K562 (cell line): ENCODE data around the gene POU1F1. TPM values are rescaled to one million over a fixed set of nuclear protein-coding genes. Genes with fewer than 3 reads are reported as not detected.

ENCODE experiments used
- ATAC-seq: fragments of 200-7000 bp; cut with Tn5 transposase; 3 replicates; pipeline ENCODE4 v1.9.1; 2020; ENCODE audit warnings: moderate library complexity
- BruUV-seq: library from RNA; stranded (reverse); fragments of 400-500 nt; replicated peaks from 2 replicates; lab custom pipeline; 2021; lab: Mats Ljungman, UMichigan
- CTCF ChIA-PET: fragments of 300-600 bp; formaldehyde crosslinking; extraction: SDS; loops from one replicate; lab custom pipeline; 2021; ENCODE audit warnings: low intra/inter-chr PET ratio; lab: Yijun Ruan, JAX
- POLR2A ChIA-PET: fragments of 300-600, 350-650 bp; sonication (Branson Sonifier 250); formaldehyde crosslinking; extraction: SDS; loops from one replicate; lab custom pipeline; 2021; ENCODE audit warnings: antibody characterized with exemption, inconsistent platforms; lab: Yijun Ruan, JAX
- DNase-seq, 4 experiments: peaks; one replicate each; pipeline versions ENCODE4 v3.0.0 to v3.0.0-alpha.2; 2011 to 2018; ENCODE audit warnings: low spot score in 3 of 4, mixed read lengths in 3 of 4; ENCODE audit errors: extremely low read depth in 1 of 4
- FAIRE-seq: peaks from 2 replicates; lab custom pipeline; 2011; peaks lifted over from hg19 to GRCh38; lab: Jason Lieb, UNC
- H2AFZ ChIP-seq: 2 replicates; pipeline ENCODE4 v1.6.0; 2011; ENCODE audit warnings: low read depth, low read length, control low read depth, inconsistent platforms
- H3K27ac ChIP-seq: fragments of 200-600 bp; 3 replicates; pipeline ENCODE4 v1.8.0; 2011; ENCODE audit warnings: low read depth, mild to moderate bottlenecking, control low read depth, inconsistent platforms, low read length, moderate library complexity, mixed read lengths; ENCODE audit errors: extremely low read depth
- H3K27me3 ChIP-seq, 2 experiments: fragments of 300-600 bp in 1 of 2; 2 replicates in 1 of 2; 3 replicates in 1 of 2; pipeline versions ENCODE4 v1.6.0 to v1.8.0; 2011; ENCODE audit warnings: inconsistent platforms in 2 of 2, low read length in 2 of 2, mild to moderate bottlenecking in 1 of 2, mixed read lengths in 1 of 2, moderate library complexity in 1 of 2; ENCODE audit not compliant: control insufficient read depth in 2 of 2, insufficient read depth in 2 of 2
- H3K36me3 ChIP-seq: fragments of 300-600 bp; 3 replicates; pipeline ENCODE4 v1.8.0; 2011; ENCODE audit warnings: mild to moderate bottlenecking, low read length, inconsistent platforms; ENCODE audit not compliant: control insufficient read depth, insufficient read depth
- H3K4me1 ChIP-seq, 2 experiments: fragments of 200-600 bp in 1 of 2; replicated peaks in 1 of 2; 2 replicates in 1 of 2; 3 replicates in 1 of 2; pipeline versions ENCODE4 v1.5.1 to v1.8.0; 2011; ENCODE audit warnings: inconsistent platforms in 2 of 2, low read length in 2 of 2, mild to moderate bottlenecking in 1 of 2, mixed read lengths in 1 of 2, moderate library complexity in 1 of 2; ENCODE audit not compliant: control insufficient read depth in 2 of 2, insufficient read depth in 2 of 2
- H3K4me2 ChIP-seq: 2 replicates; pipeline ENCODE4 v1.6.1; 2011; ENCODE audit warnings: low read length, control low read depth, inconsistent platforms, mixed read lengths; ENCODE audit not compliant: insufficient read depth
- H3K4me3 ChIP-seq: fragments of 200-600 bp; sonication (generic), shearing (Covaris generic); 2 replicates; pipeline ENCODE4 v1.5.1; 2016; ENCODE audit warnings: control low read depth, inconsistent platforms
- H3K79me2 ChIP-seq: fragments of 200-600 bp; 3 replicates; pipeline ENCODE4 v1.8.0; 2011; ENCODE audit warnings: low read length, inconsistent platforms; ENCODE audit not compliant: control insufficient read depth, insufficient read depth
- H3K9ac ChIP-seq, 2 experiments: 2 replicates each; pipeline versions ENCODE4 v1.6.0 to v1.6.1; 2011; ENCODE audit warnings: low read depth in 2 of 2, low read length in 2 of 2, control low read depth in 1 of 2, inconsistent platforms in 1 of 2, mild to moderate bottlenecking in 1 of 2, mixed read lengths in 1 of 2; ENCODE audit not compliant: insufficient read depth in 1 of 2
- H3K9me1 ChIP-seq: one replicate; pipeline ENCODE4 v1.6.0; 2011; ENCODE audit warnings: inconsistent platforms, mild to moderate bottlenecking, low read length, moderate library complexity; ENCODE audit not compliant: control insufficient read depth, insufficient read depth
- H3K9me3 ChIP-seq: replicated peaks from 2 replicates; pipeline ENCODE4 v1.5.1; 2011; ENCODE audit warnings: low read depth, low read length, inconsistent platforms; ENCODE audit not compliant: control insufficient read depth, insufficient read depth
- H4K20me1 ChIP-seq: replicated peaks from 2 replicates; pipeline ENCODE4 v1.6.1; 2011; ENCODE audit warnings: low read length, inconsistent platforms, mixed read lengths; ENCODE audit not compliant: control insufficient read depth, insufficient read depth
- CREM ChIP-seq: IDR thresholded peaks from 2 replicates; pipeline ENCODE4 v1.6.1; 2014; ENCODE audit warnings: antibody characterized with exemption, low read depth
- FOXA3 ChIP-seq, 2 experiments: fragments of 450-650 bp in 1 of 2; sonication (generic) in 1 of 2; formaldehyde crosslinking; IDR thresholded peaks in 1 of 2; conservative IDR thresholded peaks in 1 of 2; 2 replicates each; pipeline versions ENCODE4 v1.4.0 to v1.8.0; 2020 to 2022; ENCODE audit warnings: mild to moderate bottlenecking in 2 of 2, missing genetic modification reagents in 1 of 2
- GTF2F1 ChIP-seq: IDR thresholded peaks from 2 replicates; pipeline ENCODE4 v1.6.1; 2011; ENCODE audit warnings: low read depth, low read length, improper control_type of control experiment
- HSF4 ChIP-seq: fragments of 250-450 bp; sonication (Bioruptor Pico); IDR thresholded peaks from 2 replicates; pipeline ENCODE4 v2.1.2; 2022; ENCODE audit warnings: mild to moderate bottlenecking, moderate library complexity, borderline replicate concordance
- RAD21 ChIP-seq, 2 experiments: fragments of 250-450 bp in 1 of 2; fragments of 450-650 bp in 1 of 2; sonication (Bioruptor Pico) in 1 of 2; formaldehyde crosslinking in 1 of 2; IDR thresholded peaks in 1 of 2; conservative IDR thresholded peaks in 1 of 2; 2 replicates each; pipeline versions ENCODE4 v1.4.0 to v1.8.0; 2020 to 2022; ENCODE audit warnings: mild to moderate bottlenecking in 2 of 2, moderate library complexity in 1 of 2
- SMAD2 ChIP-seq: fragments of 150-350 bp; IDR thresholded peaks from 2 replicates; pipeline ENCODE4 v1.6.1; 2014; ENCODE audit warnings: low read depth, mild to moderate bottlenecking, low read length
- WHSC1 ChIP-seq: IDR thresholded peaks from one replicate; pipeline ENCODE4 v1.6.1; 2012; ENCODE audit warnings: low read length, control low read depth, inconsistent platforms
- ZNF134 ChIP-seq: fragments of 250-450 bp; sonication (Bioruptor Pico); conservative IDR thresholded peaks from 2 replicates; pipeline ENCODE4 v1.4.0; 2020
- ZNF140 ChIP-seq: fragments of 250-450 bp; sonication (Bioruptor Pico); IDR thresholded peaks from 2 replicates; pipeline ENCODE4 v1.8.0; 2021; ENCODE audit warnings: moderate library complexity, mild to moderate bottlenecking, inconsistent platforms
- ZNF175 ChIP-seq: fragments of 200-800 bp; sonication (Bioruptor generic); IDR thresholded peaks from 2 replicates; pipeline ENCODE4 v1.6.1; 2016; ENCODE audit warnings: low read depth, mild to moderate bottlenecking, missing genetic modification characterization, missing compliant biosample characterization
- ZNF232 ChIP-seq: sonication (generic); formaldehyde crosslinking; IDR thresholded peaks from 2 replicates; pipeline ENCODE4 v1.8.0; 2022; ENCODE audit warnings: mild to moderate bottlenecking, missing genetic modification reagents
- ZNF445 ChIP-seq: fragments of 250-450 bp; sonication (Bioruptor Pico); IDR thresholded peaks from 2 replicates; pipeline ENCODE4 v1.4.0; 2020; ENCODE audit warnings: low read depth, mild to moderate bottlenecking, moderate library complexity
- whole genome bisulfite sequencing: fragments of 100-300 bp; shearing (Covaris generic); methylation state at CpG from one replicate; pipeline ENCODE4 v1.1.6; 2016; ENCODE audit warnings: low coverage, mixed read lengths; ENCODE audit not compliant: insufficient coverage; ENCODE audit errors: missing lambda C conversion rate; 5-methylcytosine and 5-hydroxymethylcytosine counted together
- in situ Hi-C: fragments of 300-500 bp; cut with MboI; formaldehyde crosslinking; loops from 4 replicates; pipeline ENCODE4 v1.15.0; 2018; ENCODE audit warnings: inconsistent platforms, mixed read lengths
- intact Hi-C: fragments of 100-400 bp; cut with micrococcal nuclease; formaldehyde crosslinking; loops from 2 replicates; pipeline ENCODE4 v1.14.2; 2022
- polyA plus RNA-seq, 8 experiments: library from polyadenylated mRNA; depleted of rRNA in 4 of 8; stranded (reverse) in 5 of 8; unstranded in 3 of 8; fragments of >200 nt; fragmentation: Nextera tagmentation in 2 of 8; fragmentation: Illumina TruSeq in 1 of 8; extraction: Ambion mirVana in 2 of 8; extraction: Trizol in 1 of 8; gene quantifications; 2 replicates each; pipeline versions ENCODE4 v1.2.1 to v1.2.3, GENCODE V29; 2011 to 2014; ENCODE audit warnings: inconsistent platforms in 1 of 8, missing spikeins in 1 of 8
- total RNA-seq, 7 experiments: library from RNA; depleted of rRNA in 6 of 7; stranded (reverse); fragments of >200 nt in 6 of 7; fragmentation: Illumina TruSeq in 2 of 7; extraction: Trizol in 2 of 7; gene quantifications; 2 replicates each; pipeline versions ENCODE4 v1.2.1 to v1.2.3, GENCODE V29; 2011 to 2021; ENCODE audit warnings: low replicate concordance in 1 of 7
- TF ChIP-seq, protein P1 (sequence below): fragments of 250-450 bp; sonication (Bioruptor Pico); IDR thresholded peaks from 2 replicates; pipeline ENCODE4 v1.4.0; 2020; ENCODE audit warnings: mild to moderate bottlenecking, moderate library complexity, borderline replicate concordance

POU1F1 gene
- total and polyA plus RNA-seq, 9 of the 15 experiments (the other 6 are each of a cell fraction or from before 2014, with no cell fraction given), result not detected

DNA sequence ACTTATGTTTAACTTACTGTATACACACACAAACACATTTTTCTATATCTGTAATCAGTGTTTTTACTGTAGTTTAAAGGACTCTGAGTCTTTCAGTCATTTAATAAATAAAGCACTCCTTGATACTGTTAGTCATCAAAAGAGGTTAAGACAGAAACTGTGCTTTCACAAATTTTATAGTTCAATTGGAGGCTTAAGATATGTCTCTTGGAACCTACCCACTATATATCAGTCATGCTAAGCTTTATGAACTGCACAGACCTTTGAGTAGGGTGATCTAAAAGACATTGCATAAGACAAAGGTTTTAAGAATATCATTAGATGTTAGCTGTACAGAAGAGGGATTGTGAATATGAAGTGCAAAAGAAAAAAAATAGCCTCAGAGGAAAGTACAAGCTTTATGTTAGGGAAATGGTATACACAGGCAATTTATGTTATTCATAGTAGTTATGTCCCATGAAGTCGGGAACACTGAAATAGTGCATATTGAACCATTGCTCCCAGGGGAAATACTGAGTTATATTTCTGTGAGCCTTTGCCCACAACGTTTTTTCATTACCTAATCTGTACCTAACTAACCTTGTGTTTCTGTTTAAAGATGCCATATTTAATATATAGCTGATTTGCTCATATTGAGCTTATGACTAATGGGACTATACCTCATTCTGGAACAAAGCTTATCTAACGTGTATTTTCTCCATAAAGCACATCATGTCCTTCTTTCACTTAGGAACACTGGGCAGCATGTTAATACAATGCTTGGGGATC lies 29.5 kb downstream of the POU1F1 start:
- Histone ChIP-seq H3K27ac (no peak overlapping the region), H3K36me3 (peaks cover 6% of the 10 kb centered on the region; the same call in 1 of the 3 replicates), H3K4me1 (no peaks in the 10 kb centered on the region), H3K4me2 (no peak overlapping the region), H4K20me1 (no peaks in the 10 kb centered on the region), H3K27me3 (no peaks in the 10 kb centered on the region), H3K79me2 (no peaks in the 10 kb centered on the region), H3K9me3 (no peaks in the 10 kb centered on the region), H3K9ac (no peak overlapping the region), H3K4me3 (no peak overlapping the region), H3K9me1 (no peaks in the 10 kb centered on the region), H2AFZ (no peak overlapping the region)
- ChIA-PET POLR2A (no interaction called here), CTCF (no interaction called here)
- TF ChIP-seq ZNF445 (CRISPR knock-in tag) (no peak), ZNF232 (CRISPR knock-in tag) (no peak), WHSC1 (no peak)
- intact Hi-C loops, result no loop called here
- 53% methylated on average over 3 of the region's 3 CpGs for WGBS
- no peak for ATAC-seq
- no peak for DNase-seq
- in situ Hi-C loops, result no loop called here
- FAIRE-seq, result no peak
- BruUV-seq, result no TSS peak

DNA sequence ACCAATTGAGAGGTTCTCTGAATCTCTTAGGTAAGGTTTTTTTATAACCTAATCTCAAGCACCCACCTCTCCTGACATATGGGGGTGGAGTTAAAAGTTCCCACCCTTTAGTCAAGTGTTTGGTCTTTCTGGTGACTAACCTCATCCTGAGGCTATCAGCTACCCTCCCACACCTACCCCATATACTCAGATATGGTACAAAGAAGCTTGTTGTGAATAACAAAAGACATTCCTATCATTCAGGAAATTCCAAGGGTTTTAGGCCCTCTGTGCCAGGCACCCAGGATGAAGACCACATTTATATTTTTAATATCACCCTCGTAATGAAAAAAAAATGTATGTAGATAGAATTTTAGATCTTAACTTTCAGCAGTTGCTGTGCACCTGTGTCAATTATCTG lies 40.3 kb downstream of the POU1F1 start:
- no peaks in the 10 kb centered on the region for H3K9me3 ChIP-seq
- no peaks in the 10 kb centered on the region for H3K9me1 ChIP-seq
- WGBS, result 80% methylated on average over 1 of the region's 1 CpG
- BruUV-seq, result no TSS peak
- H2AFZ ChIP-seq, result no peak overlapping the region
- no peak overlapping the region for H3K4me2 ChIP-seq
- ChIA-PET CTCF (no interaction called here), POLR2A (interaction anchor here (1.3 kb wide), 1 partner anchor 9 kb away, joined by 3 read pairs; the partner anchor contains the start of gene CHMP2B)
- intact Hi-C loops (no loop called here), in situ Hi-C loops (no loop called here)
- H4K20me1 ChIP-seq, result no peaks in the 10 kb centered on the region; the same call in 1 of the 2 replicates
- H3K79me2 ChIP-seq, result no peaks in the 10 kb centered on the region; the same call in 2 of the 3 replicates
- ATAC-seq, result no peak
- no peak overlapping the region for H3K9ac ChIP-seq
- H3K4me1 ChIP-seq, result no peaks in the 10 kb centered on the region
- H3K36me3 ChIP-seq, result no peaks in the 10 kb centered on the region; the same call in 2 of the 3 replicates
- FAIRE-seq, result no peak
- H3K27ac ChIP-seq, result no peak overlapping the region
- DNase-seq, result no peak
- H3K27me3 ChIP-seq, result no peaks in the 10 kb centered on the region
- no peak overlapping the region for H3K4me3 ChIP-seq
- TF ChIP-seq FOXA3 (CRISPR knock-in tag; conservative IDR thresholded peaks at IDR 0.05 in 1 of 2, IDR thresholded peaks at IDR 0.05 in 1 of 2) (no peak), ZNF175 (CRISPR knock-in tag) (no peak), CREM (no peak), ZNF134 (no peak), HSF4 (CRISPR knock-in tag) (no peak), RAD21 (CRISPR knock-in tag; conservative IDR thresholded peaks at IDR 0.05 in 1 of 2, IDR thresholded peaks at IDR 0.05 in 1 of 2) (no peak), ZNF140 (CRISPR knock-in tag) (no peak), GTF2F1 (no peak), SMAD2 (no peak)
- TF ChIP-seq, protein P1, sequence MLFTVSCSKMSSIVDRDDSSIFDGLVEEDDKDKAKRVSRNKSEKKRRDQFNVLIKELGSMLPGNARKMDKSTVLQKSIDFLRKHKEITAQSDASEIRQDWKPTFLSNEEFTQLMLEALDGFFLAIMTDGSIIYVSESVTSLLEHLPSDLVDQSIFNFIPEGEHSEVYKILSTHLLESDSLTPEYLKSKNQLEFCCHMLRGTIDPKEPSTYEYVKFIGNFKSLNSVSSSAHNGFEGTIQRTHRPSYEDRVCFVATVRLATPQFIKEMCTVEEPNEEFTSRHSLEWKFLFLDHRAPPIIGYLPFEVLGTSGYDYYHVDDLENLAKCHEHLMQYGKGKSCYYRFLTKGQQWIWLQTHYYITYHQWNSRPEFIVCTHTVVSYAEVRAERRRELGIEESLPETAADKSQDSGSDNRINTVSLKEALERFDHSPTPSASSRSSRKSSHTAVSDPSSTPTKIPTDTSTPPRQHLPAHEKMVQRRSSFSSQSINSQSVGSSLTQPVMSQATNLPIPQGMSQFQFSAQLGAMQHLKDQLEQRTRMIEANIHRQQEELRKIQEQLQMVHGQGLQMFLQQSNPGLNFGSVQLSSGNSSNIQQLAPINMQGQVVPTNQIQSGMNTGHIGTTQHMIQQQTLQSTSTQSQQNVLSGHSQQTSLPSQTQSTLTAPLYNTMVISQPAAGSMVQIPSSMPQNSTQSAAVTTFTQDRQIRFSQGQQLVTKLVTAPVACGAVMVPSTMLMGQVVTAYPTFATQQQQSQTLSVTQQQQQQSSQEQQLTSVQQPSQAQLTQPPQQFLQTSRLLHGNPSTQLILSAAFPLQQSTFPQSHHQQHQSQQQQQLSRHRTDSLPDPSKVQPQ (CRISPR knock-in tag), result no peak
